H1 (cell line): Measurements from ENCODE around the gene DMPK. TPM values are rescaled to one million over a fixed set of nuclear protein-coding genes. Genes with fewer than 3 reads are reported as not detected.

Source experiments
- CTCF ChIA-PET: fragments of 300-600 bp; sonication (Branson Sonifier 250); formaldehyde crosslinking; loops from one replicate; lab custom pipeline; 2021; ENCODE audit not compliant: partially characterized antibody; lab: Charles Lee
- POLR2A ChIA-PET: fragments of 300-600 bp; sonication (Branson Sonifier 250); formaldehyde crosslinking; loops from one replicate; lab custom pipeline; 2021; ENCODE audit warnings: inconsistent platforms; ENCODE audit not compliant: partially characterized antibody; lab: Charles Lee
- DNase-seq, 2 experiments: peaks; one replicate each; pipeline versions ENCODE4 v3.0.0 to v3.0.0-alpha.2; 2010 to 2022; ENCODE audit warnings: low spot score in 2 of 2, low read depth in 1 of 2, mixed read lengths in 1 of 2
- FAIRE-seq: peaks from 2 replicates; lab custom pipeline; 2011; peaks lifted over from hg19 to GRCh38; lab: Jason Lieb, UNC
- H2AFZ ChIP-seq: 2 replicates; pipeline ENCODE4 v1.8.1; 2012; ENCODE audit warnings: low read length, inconsistent platforms
- H2AK5ac ChIP-seq: 2 replicates; pipeline ENCODE4 v1.6.1; 2013; ENCODE audit warnings: low read depth, low read length
- H2BK120ac ChIP-seq: replicated peaks from 2 replicates; pipeline ENCODE3; 2013; ENCODE audit warnings: low read depth, low read length, inconsistent platforms
- H2BK12ac ChIP-seq: 2 replicates; pipeline ENCODE4 v1.6.1; 2013; ENCODE audit warnings: low read depth, low read length
- H2BK15ac ChIP-seq: 2 replicates; pipeline ENCODE4 v1.6.1; 2013; ENCODE audit warnings: low read length
- H2BK20ac ChIP-seq: 2 replicates; pipeline ENCODE4 v1.6.1; 2013; ENCODE audit warnings: low read length
- H2BK5ac ChIP-seq: 2 replicates; pipeline ENCODE4 v1.6.1; 2013; ENCODE audit warnings: low read depth, low read length
- H3K14ac ChIP-seq: 2 replicates; pipeline ENCODE4 v1.6.1; 2013; ENCODE audit warnings: inconsistent platforms; ENCODE audit not compliant: insufficient read length
- H3K18ac ChIP-seq: 2 replicates; pipeline ENCODE4 v1.6.1; 2013; ENCODE audit warnings: low read length; ENCODE audit errors: extremely low read depth
- H3K23ac ChIP-seq: 2 replicates; pipeline ENCODE4 v1.6.1; 2013; ENCODE audit warnings: inconsistent platforms; ENCODE audit not compliant: insufficient read length
- H3K23me2 ChIP-seq: 2 replicates; pipeline ENCODE4 v1.6.1; 2013; ENCODE audit warnings: low read depth, low read length
- H3K27ac ChIP-seq: 2 replicates; pipeline ENCODE4 v1.6.1; 2011; ENCODE audit warnings: low read depth, low read length, inconsistent platforms
- H3K27me3 ChIP-seq, 4 experiments: replicated peaks in 1 of 4; 1 replicate in 1 of 4; 2 replicates in 3 of 4; pipeline versions ENCODE4 v1.6.1 to v1.8.1; 2011 to 2013; ENCODE audit warnings: low read length in 3 of 4, mild to moderate bottlenecking in 3 of 4, inconsistent platforms in 2 of 4, mixed read lengths in 2 of 4, moderate library complexity in 1 of 4; ENCODE audit not compliant: control insufficient read depth in 3 of 4, insufficient read depth in 3 of 4; ENCODE audit errors: extremely low read depth in 1 of 4
- H3K36me3 ChIP-seq, 4 experiments: 2 replicates each; pipeline versions ENCODE4 v1.6.1 to v1.8.1; 2011 to 2013; ENCODE audit warnings: mild to moderate bottlenecking in 4 of 4, low read length in 3 of 4, moderate library complexity in 2 of 4, control low read depth in 1 of 4, inconsistent platforms in 1 of 4; ENCODE audit not compliant: insufficient read depth in 4 of 4, control insufficient read depth in 2 of 4
- H3K4ac ChIP-seq: replicated peaks from 2 replicates; pipeline ENCODE3; 2013; ENCODE audit warnings: low read length, low read depth, mixed read lengths, inconsistent platforms; ENCODE audit not compliant: insufficient read length
- H3K4me1 ChIP-seq, 4 experiments: replicated peaks in 1 of 4; 1 replicate in 1 of 4; 2 replicates in 3 of 4; pipeline versions ENCODE4 v1.6.1 to v1.8.1; 2011 to 2013; ENCODE audit warnings: low read length in 3 of 4, inconsistent platforms in 2 of 4, mixed read lengths in 1 of 4; ENCODE audit not compliant: insufficient read depth in 4 of 4, control insufficient read depth in 3 of 4
- H3K4me2 ChIP-seq, 2 experiments: 2 replicates each; pipeline versions ENCODE4 v1.6.1 to v1.8.1; 2011 to 2013; ENCODE audit warnings: low read depth in 2 of 2, low read length in 2 of 2, control low read depth in 1 of 2, inconsistent platforms in 1 of 2, mild to moderate bottlenecking in 1 of 2; ENCODE audit not compliant: insufficient read depth in 1 of 2
- H3K4me3 ChIP-seq, 4 experiments: fragments of 200-600, 300-600 bp in 1 of 4; sonication (generic), shearing (Covaris generic), sonication (Bioruptor Twin) in 1 of 4; 2 replicates each; pipeline versions ENCODE4 v1.5.1 to v1.8.1; 2011 to 2016; ENCODE audit warnings: low read length in 4 of 4, low read depth in 3 of 4, control low read depth in 2 of 4, inconsistent platforms in 2 of 4, mild to moderate bottlenecking in 2 of 4, mixed read lengths in 1 of 4, moderate library complexity in 1 of 4; ENCODE audit not compliant: insufficient read depth in 2 of 4; ENCODE audit errors: extremely low read depth in 1 of 4
- H3K56ac ChIP-seq: replicated peaks from 2 replicates; pipeline ENCODE3; 2013; ENCODE audit warnings: low read depth, mild to moderate bottlenecking, mixed read lengths, low read length, inconsistent platforms; ENCODE audit not compliant: insufficient read length
- H3K79me1 ChIP-seq: 2 replicates; pipeline ENCODE4 v1.6.1; 2013; ENCODE audit warnings: low read depth, low read length, control low read depth
- H3K79me2 ChIP-seq, 2 experiments: 2 replicates each; pipeline versions ENCODE4 v1.6.1 to v1.8.1; 2012 to 2013; ENCODE audit warnings: low read length in 2 of 2, mild to moderate bottlenecking in 2 of 2, inconsistent platforms in 1 of 2; ENCODE audit not compliant: insufficient read depth in 2 of 2, control insufficient read depth in 1 of 2
- H3K9ac ChIP-seq, 4 experiments: replicated peaks in 1 of 4; 1 replicate in 1 of 4; 2 replicates in 3 of 4; pipeline versions ENCODE4 v1.6.1 to v1.8.1; 2011 to 2013; ENCODE audit warnings: low read depth in 3 of 4, low read length in 3 of 4, control low read depth in 2 of 4, mild to moderate bottlenecking in 2 of 4, moderate library complexity in 2 of 4, inconsistent platforms in 1 of 4; ENCODE audit errors: extremely low read depth in 1 of 4
- H3K9me3 ChIP-seq, 2 experiments: 2 replicates each; pipeline versions ENCODE4 v1.6.1 to v1.8.1; 2012 to 2013; ENCODE audit warnings: mild to moderate bottlenecking in 2 of 2, moderate library complexity in 2 of 2, control low read depth in 1 of 2, inconsistent platforms in 1 of 2, low read depth in 1 of 2, low read length in 1 of 2, mixed read lengths in 1 of 2; ENCODE audit not compliant: insufficient read depth in 2 of 2
- H4K20me1 ChIP-seq, 2 experiments: replicated peaks in 1 of 2; 2 replicates each; pipeline versions ENCODE3 to v1.8.1; 2011 to 2013; ENCODE audit warnings: inconsistent platforms in 2 of 2, low read length in 2 of 2, mild to moderate bottlenecking in 1 of 2; ENCODE audit not compliant: insufficient read depth in 2 of 2, control insufficient read depth in 1 of 2
- H4K5ac ChIP-seq: 2 replicates; pipeline ENCODE4 v1.6.1; 2013; ENCODE audit warnings: low read length, low read depth, mixed read lengths, inconsistent platforms; ENCODE audit not compliant: insufficient read length
- H4K8ac ChIP-seq: 2 replicates; pipeline ENCODE4 v1.8.0; 2013; ENCODE audit warnings: mild to moderate bottlenecking, moderate library complexity, low read length, inconsistent platforms; ENCODE audit not compliant: insufficient read depth; ENCODE audit errors: extremely low read depth
- H4K91ac ChIP-seq: replicated peaks from 2 replicates; pipeline ENCODE3; 2013; ENCODE audit warnings: low read length, mixed read lengths, inconsistent platforms; ENCODE audit not compliant: insufficient read length
- GTF2F1 ChIP-seq: IDR thresholded peaks from 2 replicates; pipeline ENCODE4 v1.6.1; 2012; ENCODE audit warnings: low read depth, low read length, improper control_type of control experiment, borderline replicate concordance
- WGBS, 2 experiments: shearing (Covaris generic) in 1 of 2; methylation state at CpG; one replicate each; pipeline versions ENCODE4 v1.1.6 to v1.1.7; 2013 to 2015; ENCODE audit warnings: low lambda C conversion rate in 2 of 2, mixed read lengths in 2 of 2, inconsistent platforms in 1 of 2, low coverage in 1 of 2, missing lambda C conversion rate in 1 of 2; ENCODE audit not compliant: insufficient replicate concordance in 2 of 2, insufficient coverage in 1 of 2, insufficient read length in 1 of 2; ENCODE audit errors: extremely low coverage in 1 of 2, missing lambda C conversion rate in 1 of 2; 5-methylcytosine and 5-hydroxymethylcytosine counted together
- polyA plus RNA-seq, 7 experiments: library from polyadenylated mRNA; depleted of rRNA in 3 of 7; stranded (reverse) in 5 of 7; unstranded in 2 of 7; fragments of >200 nt in 5 of 7; fragments of 200-250 nt in 2 of 7; gene quantifications; 1 replicate in 5 of 7; 2 replicates in 1 of 7; 4 replicates in 1 of 7; pipeline versions ENCODE4 v1.2.1 to v1.2.3, GENCODE V29; 2011 to 2013; ENCODE audit warnings: missing spikeins in 2 of 7, mixed read lengths in 2 of 7
- total RNA-seq: library from RNA; stranded (reverse); fragmentation: NEBNext Ultra II Directional; extraction: Animal tissue kit (Norgen Biotek cat#: 25700); gene quantifications from 2 replicates; pipeline ENCODE4 v1.2.1, GENCODE V29; 2021

Gene DMPK
- total and polyA plus RNA-seq, 2 of the 8 experiments (the other 6 are each of a cell fraction or from before 2014, with no cell fraction given) = 13.7 to 27.4 TPM

- CTCF ChIA-PET = interaction anchor here (0.6 to 2.3 kb wide), 8 partner anchors 8 to 116 kb away, joined by 3 to 16 read pairs (median 3); no protein-coding TSS in a partner anchor
- Histone ChIP-seq H3K23me2 (peaks cover 28% of the 10 kb centered on the region), H4K20me1 (peaks cover 0 to 3% of the 10 kb centered on the region in 2 experiments), H4K5ac (peak overlapping the region; percentile 28), H3K4me1 (peaks cover 7 to 41% (median 31%) of the 10 kb centered on the region in 4 experiments), H3K79me2 (no peaks in the 10 kb centered on the region), H3K4ac (no peak overlapping the region), H4K8ac (peak overlapping the region; percentile 62; the same call in 1 of the 2 replicates), H4K91ac (no peak overlapping the region), H3K4me3 (peak overlapping the region; percentile 57 to 89 (median 71)), H2BK5ac (no peak overlapping the region), H3K9ac (peak overlapping the region in 2 of 4 experiments; percentile 72 to 78; a peak in 3 of 7 replicates), H3K23ac (no peak overlapping the region), H2BK20ac (0 out of 2 replicates have a peak overlapping the region, but pooled peaks have one; percentile 3), H3K14ac (no peak overlapping the region), H2AFZ (no peak overlapping the region), H3K79me1 (no peaks in the 10 kb centered on the region), H2BK12ac (peak overlapping the region; percentile 19; the same call in 1 of the 2 replicates), H2BK120ac (no peak overlapping the region), H3K27ac (no peak overlapping the region), H3K4me2 (peak overlapping the region; percentile 61 to 94), H2AK5ac (no peak overlapping the region), H2BK15ac (no peak overlapping the region), H3K36me3 (no peaks in the 10 kb centered on the region; a peak in 1 of 8 replicates), H3K27me3 (peaks cover 0 to 2% (median 0%) of the 10 kb centered on the region in 4 experiments; a peak in 1 of 7 replicates), H3K18ac (peak overlapping the region; percentile 83), H3K56ac (no peak overlapping the region), H3K9me3 (no peaks in the 10 kb centered on the region)
- DNase-seq = peak in 1 of 2 experiments; percentile 60
- POLR2A ChIA-PET = interaction anchor here (0.8 to 16.2 kb wide), 15 partner anchors 8 to 96 kb away, joined by 3 to 284 read pairs (median 5); partner anchors contain the start of genes DMPK, DMWD, FBXO46 and MEIOSIN
- WGBS, 2 experiments = 57% methylated on average over 21 of the region's 24 CpGs; no CpG with 5 or more reads in 1 of the 2 experiments
- FAIRE-seq = no peak
- no peak for TF ChIP-seq GTF2F1
Observed at GRCh38 chr19:45766869-45767346, 15.4 kb downstream of the DMPK start.
